ELR (cell line): ENCODE measurements around the gene PKIB.

Experiments used
- DNase-seq: peaks from one replicate; pipeline ENCODE4 v3.0.0-alpha.2; 2015; ENCODE audit warnings: low read depth

Gene PKIB

GRCh38 chr6:122669868-122670267 is 59.7 kb downstream of the PKIB start:
- no peak for DNase-seq

- DNase-seq: no peak
Measured at GRCh38 chr6:122671251-122671650, 61.0 kb downstream of the PKIB start.

- DNase-seq: no peak
Measured at GRCh38 chr6:122673343-122673961, 63.2 kb downstream of the PKIB start.

GRCh38 chr6:122676146-122676545 is 65.9 kb downstream of the PKIB start:
- DNase-seq: no peak

GRCh38 chr6:122676688-122677087 is 66.5 kb downstream of the PKIB start:
- DNase-seq: no peak

GRCh38 chr6:122677406-122677805 is 67.2 kb downstream of the PKIB start:
- DNase-seq: no peak

- no peak for DNase-seq
Measured at GRCh38 chr6:122678841-122679240, 68.6 kb downstream of the PKIB start.

- no peak for DNase-seq
Measured at GRCh38 chr6:122681705-122682104, 71.5 kb downstream of the PKIB start.

GRCh38 chr6:122683989-122684651 is 73.9 kb downstream of the PKIB start:
- DNase-seq: no peak

GRCh38 chr6:122692175-122692598 is 82.0 kb downstream of the PKIB start:
- DNase-seq: peak; percentile 64

- no peak for DNase-seq
Measured at GRCh38 chr6:122692807-122693580, 82.8 kb downstream of the PKIB start.

- DNase-seq: no peak
Measured at GRCh38 chr6:122694075-122694474, 83.9 kb downstream of the PKIB start.

- DNase-seq: no peak
Measured at GRCh38 chr6:122694602-122695001, 84.4 kb downstream of the PKIB start.

- no peak for DNase-seq
Measured at GRCh38 chr6:122695188-122695587, 85.0 kb downstream of the PKIB start.

GRCh38 chr6:122696079-122696478 is 85.9 kb downstream of the PKIB start:
- DNase-seq: peak; percentile 92

GRCh38 chr6:122696853-122697252 is 86.6 kb downstream of the PKIB start:
- DNase-seq: peak; percentile 83

GRCh38 chr6:122697458-122697857 is 87.3 kb downstream of the PKIB start:
- DNase-seq: no peak

- DNase-seq: no peak
Measured at GRCh38 chr6:122701666-122702065, 91.5 kb downstream of the PKIB start.

- no peak for DNase-seq
Measured at GRCh38 chr6:122702841-122703240, 92.6 kb downstream of the PKIB start.

GRCh38 chr6:122704066-122704465 is 93.9 kb downstream of the PKIB start:
- no peak for DNase-seq

GRCh38 chr6:122709922-122710512 is 99.8 kb downstream of the PKIB start:
- no peak for DNase-seq

- no peak for DNase-seq
Measured at GRCh38 chr6:122710908-122711635, 100.9 kb downstream of the PKIB start.
